Activated T-cell treated with anti-CD3 and anti-CD28 coated beads, Interleukin-2, amount 50 U/mL, for 24 hours (primary cell): ENCODE data around the gene ANO2.
"Not testable (repeated sequence)": the region's sequence is repeated elsewhere in the genome, so short reads cannot be mapped to it uniquely, and the experiment has no call there.

Source experiments
- DNase-seq: peaks from one replicate; pipeline ENCODE4 v3.0.0-alpha.2; 2020
- H3K27ac Mint-ChIP-seq: 2 replicates; pipeline ENCODE4 v1.8.0; 2020; ENCODE audit warnings: mild to moderate bottlenecking, mixed read lengths
- H3K27me3 Mint-ChIP-seq: 2 replicates; pipeline ENCODE4 v1.8.0; 2020; ENCODE audit warnings: mixed read lengths
- H3K36me3 Mint-ChIP-seq: 2 replicates; pipeline ENCODE4 v1.8.0; 2020; ENCODE audit warnings: low read depth, mixed read lengths
- H3K4me1 Mint-ChIP-seq: 2 replicates; pipeline ENCODE4 v1.8.0; 2020; ENCODE audit warnings: low read depth, mixed read lengths
- H3K4me3 Mint-ChIP-seq: 2 replicates; pipeline ENCODE4 v1.8.0; 2020; ENCODE audit warnings: mild to moderate bottlenecking, moderate library complexity, mixed read lengths
- H3K9me3 Mint-ChIP-seq: 2 replicates; pipeline ENCODE4 v1.8.0; 2020; ENCODE audit warnings: mixed read lengths

Gene ANO2

GRCh38 chr12:5537771-5538170 is 407.3 kb downstream of the ANO2 start:
- H3K4me1 Mint-ChIP-seq, result no peaks in the 10 kb centered on the region

GRCh38 chr12:5537026-5537615 is 407.9 kb downstream of the ANO2 start:
- not testable (repeated sequence) for H3K36me3 Mint-ChIP-seq, H3K4me3 Mint-ChIP-seq, DNase-seq, H3K4me1 Mint-ChIP-seq, H3K9me3 Mint-ChIP-seq, H3K27ac Mint-ChIP-seq
- H3K27me3 Mint-ChIP-seq, result peaks cover 33% of the 10 kb centered on the region

More at GRCh38 chr12:5537771-5538170, 407.3 kb downstream of the ANO2 start:
- Mint-ChIP-seq H3K27ac (no peak overlapping the region), H3K9me3 (peaks cover 7% of the 10 kb centered on the region), H3K36me3 (no peaks in the 10 kb centered on the region), H3K4me3 (no peak overlapping the region), H3K27me3 (peaks cover 31% of the 10 kb centered on the region)
- DNase-seq, result no peak

GRCh38 chr12:5535541-5535940 is 409.5 kb downstream of the ANO2 start:
- H3K36me3 Mint-ChIP-seq, result no peaks in the 10 kb centered on the region
- H3K9me3 Mint-ChIP-seq, result peaks cover 5% of the 10 kb centered on the region
- H3K27me3 Mint-ChIP-seq, result peaks cover 41% of the 10 kb centered on the region

GRCh38 chr12:5534426-5535199 is 410.4 kb downstream of the ANO2 start:
- H3K4me3 Mint-ChIP-seq, result no peak overlapping the region
- no peak overlapping the region for H3K27ac Mint-ChIP-seq
- H3K36me3 Mint-ChIP-seq, result no peaks in the 10 kb centered on the region
- H3K4me1 Mint-ChIP-seq, result no peaks in the 10 kb centered on the region
- DNase-seq, result no peak
- H3K27me3 Mint-ChIP-seq, result peaks cover 44% of the 10 kb centered on the region
- peaks cover 5% of the 10 kb centered on the region for H3K9me3 Mint-ChIP-seq

More at GRCh38 chr12:5535541-5535940, 409.5 kb downstream of the ANO2 start:
- Mint-ChIP-seq H3K4me1 (no peaks in the 10 kb centered on the region), H3K27ac (no peak overlapping the region), H3K4me3 (no peak overlapping the region)
- DNase-seq, result no peak

GRCh38 chr12:5533368-5533767 is 411.7 kb downstream of the ANO2 start:
- Mint-ChIP-seq H3K27ac (no peak overlapping the region), H3K4me3 (no peak overlapping the region), H3K36me3 (no peaks in the 10 kb centered on the region), H3K9me3 (peaks cover 5% of the 10 kb centered on the region), H3K27me3 (peaks cover 47% of the 10 kb centered on the region), H3K4me1 (no peaks in the 10 kb centered on the region)
- DNase-seq, result no peak

GRCh38 chr12:5525783-5526367 is 419.2 kb downstream of the ANO2 start:
- H3K4me1 Mint-ChIP-seq, result no peaks in the 10 kb centered on the region
- no peaks in the 10 kb centered on the region for H3K9me3 Mint-ChIP-seq
- H3K36me3 Mint-ChIP-seq, result no peaks in the 10 kb centered on the region

GRCh38 chr12:5524769-5525436 is 420.2 kb downstream of the ANO2 start:
- Mint-ChIP-seq H3K36me3 (no peaks in the 10 kb centered on the region), H3K27me3 (peaks cover 4% of the 10 kb centered on the region), H3K27ac (no peak overlapping the region), H3K9me3 (no peaks in the 10 kb centered on the region), H3K4me1 (no peaks in the 10 kb centered on the region), H3K4me3 (no peak overlapping the region)
- DNase-seq, result no peak

More at GRCh38 chr12:5525783-5526367, 419.2 kb downstream of the ANO2 start:
- H3K27ac Mint-ChIP-seq, result no peak overlapping the region
- DNase-seq, result no peak
- H3K27me3 Mint-ChIP-seq, result peaks cover 6% of the 10 kb centered on the region
- H3K4me3 Mint-ChIP-seq, result no peak overlapping the region

GRCh38 chr12:5524116-5524768 is 420.8 kb downstream of the ANO2 start:
- H3K27me3 Mint-ChIP-seq, result no peaks in the 10 kb centered on the region
- H3K27ac Mint-ChIP-seq, result no peak overlapping the region
- no peak for DNase-seq
- no peaks in the 10 kb centered on the region for H3K4me1 Mint-ChIP-seq
- H3K4me3 Mint-ChIP-seq, result no peak overlapping the region
- no peaks in the 10 kb centered on the region for H3K36me3 Mint-ChIP-seq
- no peaks in the 10 kb centered on the region for H3K9me3 Mint-ChIP-seq

- Mint-ChIP-seq H3K27me3 (no peaks in the 10 kb centered on the region), H3K27ac (no peak overlapping the region), H3K9me3 (no peaks in the 10 kb centered on the region), H3K4me3 (no peak overlapping the region), H3K36me3 (no peaks in the 10 kb centered on the region), H3K4me1 (no peaks in the 10 kb centered on the region)
- DNase-seq, result no peak
Measured at GRCh38 chr12:5523396-5524115, 421.5 kb downstream of the ANO2 start.

GRCh38 chr12:5522432-5523335 is 422.4 kb downstream of the ANO2 start:
- Mint-ChIP-seq H3K9me3 (no peaks in the 10 kb centered on the region), H3K4me3 (no peak overlapping the region), H3K36me3 (no peaks in the 10 kb centered on the region), H3K4me1 (no peaks in the 10 kb centered on the region), H3K27ac (no peak overlapping the region), H3K27me3 (no peaks in the 10 kb centered on the region)
- no peak for DNase-seq

- Mint-ChIP-seq H3K27ac (no peak overlapping the region), H3K36me3 (no peaks in the 10 kb centered on the region), H3K4me3 (no peak overlapping the region), H3K9me3 (no peaks in the 10 kb centered on the region), H3K27me3 (no peaks in the 10 kb centered on the region), H3K4me1 (no peaks in the 10 kb centered on the region)
- no peak for DNase-seq
Measured at GRCh38 chr12:5521456-5522325, 423.4 kb downstream of the ANO2 start.

GRCh38 chr12:5520831-5521230 is 424.2 kb downstream of the ANO2 start:
- Mint-ChIP-seq H3K36me3 (no peaks in the 10 kb centered on the region), H3K27me3 (no peaks in the 10 kb centered on the region), H3K27ac (no peak overlapping the region), H3K4me3 (no peak overlapping the region), H3K4me1 (no peaks in the 10 kb centered on the region), H3K9me3 (no peaks in the 10 kb centered on the region)
- no peak for DNase-seq
